H1 (cell line): ENCODE results near the gene ST8SIA5. TPM values are rescaled to one million over a fixed set of nuclear protein-coding genes. Genes with fewer than 3 reads are reported as not detected.

Source experiments
- CTCF ChIA-PET: fragments of 300-600 bp; sonication (Branson Sonifier 250); formaldehyde crosslinking; loops from one replicate; lab custom pipeline; 2021; ENCODE audit not compliant: partially characterized antibody; lab: Charles Lee
- POLR2A ChIA-PET: fragments of 300-600 bp; sonication (Branson Sonifier 250); formaldehyde crosslinking; loops from one replicate; lab custom pipeline; 2021; ENCODE audit warnings: inconsistent platforms; ENCODE audit not compliant: partially characterized antibody; lab: Charles Lee
- DNase-seq, 2 experiments: peaks; one replicate each; pipeline versions ENCODE4 v3.0.0 to v3.0.0-alpha.2; 2010 to 2022; ENCODE audit warnings: low spot score in 2 of 2, low read depth in 1 of 2, mixed read lengths in 1 of 2
- FAIRE-seq: peaks from 2 replicates; lab custom pipeline; 2011; peaks lifted over from hg19 to GRCh38; lab: Jason Lieb, UNC
- H2AFZ ChIP-seq: 2 replicates; pipeline ENCODE4 v1.8.1; 2012; ENCODE audit warnings: low read length, inconsistent platforms
- H2AK5ac ChIP-seq: 2 replicates; pipeline ENCODE4 v1.6.1; 2013; ENCODE audit warnings: low read depth, low read length
- H2BK120ac ChIP-seq: replicated peaks from 2 replicates; pipeline ENCODE3; 2013; ENCODE audit warnings: low read depth, low read length, inconsistent platforms
- H2BK12ac ChIP-seq: 2 replicates; pipeline ENCODE4 v1.6.1; 2013; ENCODE audit warnings: low read depth, low read length
- H2BK15ac ChIP-seq: 2 replicates; pipeline ENCODE4 v1.6.1; 2013; ENCODE audit warnings: low read length
- H2BK20ac ChIP-seq: 2 replicates; pipeline ENCODE4 v1.6.1; 2013; ENCODE audit warnings: low read length
- H2BK5ac ChIP-seq: 2 replicates; pipeline ENCODE4 v1.6.1; 2013; ENCODE audit warnings: low read depth, low read length
- H3K14ac ChIP-seq: 2 replicates; pipeline ENCODE4 v1.6.1; 2013; ENCODE audit warnings: inconsistent platforms; ENCODE audit not compliant: insufficient read length
- H3K18ac ChIP-seq: 2 replicates; pipeline ENCODE4 v1.6.1; 2013; ENCODE audit warnings: low read length; ENCODE audit errors: extremely low read depth
- H3K23ac ChIP-seq: 2 replicates; pipeline ENCODE4 v1.6.1; 2013; ENCODE audit warnings: inconsistent platforms; ENCODE audit not compliant: insufficient read length
- H3K23me2 ChIP-seq: 2 replicates; pipeline ENCODE4 v1.6.1; 2013; ENCODE audit warnings: low read depth, low read length
- H3K27ac ChIP-seq: 2 replicates; pipeline ENCODE4 v1.6.1; 2011; ENCODE audit warnings: low read depth, low read length, inconsistent platforms
- H3K27me3 ChIP-seq, 4 experiments: replicated peaks in 1 of 4; 1 replicate in 1 of 4; 2 replicates in 3 of 4; pipeline versions ENCODE4 v1.6.1 to v1.8.1; 2011 to 2013; ENCODE audit warnings: low read length in 3 of 4, mild to moderate bottlenecking in 3 of 4, inconsistent platforms in 2 of 4, mixed read lengths in 2 of 4, moderate library complexity in 1 of 4; ENCODE audit not compliant: control insufficient read depth in 3 of 4, insufficient read depth in 3 of 4; ENCODE audit errors: extremely low read depth in 1 of 4
- H3K36me3 ChIP-seq, 4 experiments: 2 replicates each; pipeline versions ENCODE4 v1.6.1 to v1.8.1; 2011 to 2013; ENCODE audit warnings: mild to moderate bottlenecking in 4 of 4, low read length in 3 of 4, moderate library complexity in 2 of 4, control low read depth in 1 of 4, inconsistent platforms in 1 of 4; ENCODE audit not compliant: insufficient read depth in 4 of 4, control insufficient read depth in 2 of 4
- H3K4ac ChIP-seq: replicated peaks from 2 replicates; pipeline ENCODE3; 2013; ENCODE audit warnings: low read length, low read depth, mixed read lengths, inconsistent platforms; ENCODE audit not compliant: insufficient read length
- H3K4me1 ChIP-seq, 4 experiments: replicated peaks in 1 of 4; 1 replicate in 1 of 4; 2 replicates in 3 of 4; pipeline versions ENCODE4 v1.6.1 to v1.8.1; 2011 to 2013; ENCODE audit warnings: low read length in 3 of 4, inconsistent platforms in 2 of 4, mixed read lengths in 1 of 4; ENCODE audit not compliant: insufficient read depth in 4 of 4, control insufficient read depth in 3 of 4
- H3K4me2 ChIP-seq, 2 experiments: 2 replicates each; pipeline versions ENCODE4 v1.6.1 to v1.8.1; 2011 to 2013; ENCODE audit warnings: low read depth in 2 of 2, low read length in 2 of 2, control low read depth in 1 of 2, inconsistent platforms in 1 of 2, mild to moderate bottlenecking in 1 of 2; ENCODE audit not compliant: insufficient read depth in 1 of 2
- H3K4me3 ChIP-seq, 4 experiments: fragments of 200-600, 300-600 bp in 1 of 4; sonication (generic), shearing (Covaris generic), sonication (Bioruptor Twin) in 1 of 4; 2 replicates each; pipeline versions ENCODE4 v1.5.1 to v1.8.1; 2011 to 2016; ENCODE audit warnings: low read length in 4 of 4, low read depth in 3 of 4, control low read depth in 2 of 4, inconsistent platforms in 2 of 4, mild to moderate bottlenecking in 2 of 4, mixed read lengths in 1 of 4, moderate library complexity in 1 of 4; ENCODE audit not compliant: insufficient read depth in 2 of 4; ENCODE audit errors: extremely low read depth in 1 of 4
- H3K56ac ChIP-seq: replicated peaks from 2 replicates; pipeline ENCODE3; 2013; ENCODE audit warnings: low read depth, mild to moderate bottlenecking, mixed read lengths, low read length, inconsistent platforms; ENCODE audit not compliant: insufficient read length
- H3K79me1 ChIP-seq: 2 replicates; pipeline ENCODE4 v1.6.1; 2013; ENCODE audit warnings: low read depth, low read length, control low read depth
- H3K79me2 ChIP-seq, 2 experiments: 2 replicates each; pipeline versions ENCODE4 v1.6.1 to v1.8.1; 2012 to 2013; ENCODE audit warnings: low read length in 2 of 2, mild to moderate bottlenecking in 2 of 2, inconsistent platforms in 1 of 2; ENCODE audit not compliant: insufficient read depth in 2 of 2, control insufficient read depth in 1 of 2
- H3K9ac ChIP-seq, 4 experiments: replicated peaks in 1 of 4; 1 replicate in 1 of 4; 2 replicates in 3 of 4; pipeline versions ENCODE4 v1.6.1 to v1.8.1; 2011 to 2013; ENCODE audit warnings: low read depth in 3 of 4, low read length in 3 of 4, control low read depth in 2 of 4, mild to moderate bottlenecking in 2 of 4, moderate library complexity in 2 of 4, inconsistent platforms in 1 of 4; ENCODE audit errors: extremely low read depth in 1 of 4
- H3K9me3 ChIP-seq, 2 experiments: 2 replicates each; pipeline versions ENCODE4 v1.6.1 to v1.8.1; 2012 to 2013; ENCODE audit warnings: mild to moderate bottlenecking in 2 of 2, moderate library complexity in 2 of 2, control low read depth in 1 of 2, inconsistent platforms in 1 of 2, low read depth in 1 of 2, low read length in 1 of 2, mixed read lengths in 1 of 2; ENCODE audit not compliant: insufficient read depth in 2 of 2
- H4K20me1 ChIP-seq, 2 experiments: replicated peaks in 1 of 2; 2 replicates each; pipeline versions ENCODE3 to v1.8.1; 2011 to 2013; ENCODE audit warnings: inconsistent platforms in 2 of 2, low read length in 2 of 2, mild to moderate bottlenecking in 1 of 2; ENCODE audit not compliant: insufficient read depth in 2 of 2, control insufficient read depth in 1 of 2
- H4K5ac ChIP-seq: 2 replicates; pipeline ENCODE4 v1.6.1; 2013; ENCODE audit warnings: low read length, low read depth, mixed read lengths, inconsistent platforms; ENCODE audit not compliant: insufficient read length
- H4K8ac ChIP-seq: 2 replicates; pipeline ENCODE4 v1.8.0; 2013; ENCODE audit warnings: mild to moderate bottlenecking, moderate library complexity, low read length, inconsistent platforms; ENCODE audit not compliant: insufficient read depth; ENCODE audit errors: extremely low read depth
- H4K91ac ChIP-seq: replicated peaks from 2 replicates; pipeline ENCODE3; 2013; ENCODE audit warnings: low read length, mixed read lengths, inconsistent platforms; ENCODE audit not compliant: insufficient read length
- BCL11A ChIP-seq, 2 experiments: IDR thresholded peaks; one replicate each; pipeline ENCODE4 v1.6.1; 2011; ENCODE audit warnings: low read depth in 2 of 2, low read length in 2 of 2, mild to moderate bottlenecking in 2 of 2
- SIX5 ChIP-seq: IDR thresholded peaks from 2 replicates; pipeline ENCODE4 v1.6.1; 2011; ENCODE audit warnings: mild to moderate bottlenecking, low read depth, low read length
- SP1 ChIP-seq: IDR thresholded peaks from 2 replicates; pipeline ENCODE4 v1.6.1; 2011; ENCODE audit warnings: low read depth, low read length
- whole genome bisulfite sequencing, 2 experiments: shearing (Covaris generic) in 1 of 2; methylation state at CpG; one replicate each; pipeline versions ENCODE4 v1.1.6 to v1.1.7; 2013 to 2015; ENCODE audit warnings: low lambda C conversion rate in 2 of 2, mixed read lengths in 2 of 2, inconsistent platforms in 1 of 2, low coverage in 1 of 2, missing lambda C conversion rate in 1 of 2; ENCODE audit not compliant: insufficient replicate concordance in 2 of 2, insufficient coverage in 1 of 2, insufficient read length in 1 of 2; ENCODE audit errors: extremely low coverage in 1 of 2, missing lambda C conversion rate in 1 of 2; 5-methylcytosine and 5-hydroxymethylcytosine counted together
- polyA plus RNA-seq, 7 experiments: library from polyadenylated mRNA; depleted of rRNA in 3 of 7; stranded (reverse) in 5 of 7; unstranded in 2 of 7; fragments of >200 nt in 5 of 7; fragments of 200-250 nt in 2 of 7; gene quantifications; 1 replicate in 5 of 7; 2 replicates in 1 of 7; 4 replicates in 1 of 7; pipeline versions ENCODE4 v1.2.1 to v1.2.3, GENCODE V29; 2011 to 2013; ENCODE audit warnings: missing spikeins in 2 of 7, mixed read lengths in 2 of 7
- total RNA-seq: library from RNA; stranded (reverse); fragmentation: NEBNext Ultra II Directional; extraction: Animal tissue kit (Norgen Biotek cat#: 25700); gene quantifications from 2 replicates; pipeline ENCODE4 v1.2.1, GENCODE V29; 2021
- TF ChIP-seq, protein P1 (sequence below): IDR thresholded peaks from 2 replicates; pipeline ENCODE4 v1.6.1; 2012; ENCODE audit warnings: inconsistent platforms

ST8SIA5 gene
- total and polyA plus RNA-seq, 2 of the 8 experiments (the other 6 are each of a cell fraction or from before 2014, with no cell fraction given), result 2.4 to 6.3 TPM

DNA sequence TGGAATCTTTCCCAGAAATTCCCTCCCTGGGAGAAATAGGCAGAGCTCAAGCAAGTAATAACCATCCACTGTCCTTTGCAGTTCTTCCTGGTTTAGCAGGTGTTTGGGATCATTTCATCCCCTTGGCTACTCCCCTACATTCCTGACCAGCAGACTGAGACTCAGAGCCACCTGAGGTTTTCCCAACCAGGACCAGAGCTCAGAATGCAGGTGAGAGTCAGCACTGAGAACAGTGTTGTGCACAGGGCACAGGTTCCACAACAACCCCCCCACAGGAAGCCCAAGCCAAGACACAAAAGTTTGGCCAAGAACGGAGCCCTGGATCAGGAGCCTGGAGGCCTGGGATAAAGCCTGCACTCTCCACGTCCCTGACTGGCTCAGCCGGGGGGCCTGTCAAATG is 78.8 kb downstream of the ST8SIA5 start:
- no peak overlapping the region for H3K4me2 ChIP-seq
- H3K9me3 ChIP-seq, result no peaks in the 10 kb centered on the region
- H3K14ac ChIP-seq, result no peak overlapping the region
- no peaks in the 10 kb centered on the region for H3K36me3 ChIP-seq
- peaks cover 0 to 6% (median 2%) of the 10 kb centered on the region in 4 experiments; a peak in 4 of 7 replicates for H3K4me1 ChIP-seq
- H3K79me2 ChIP-seq, result no peaks in the 10 kb centered on the region
- H2BK20ac ChIP-seq, result no peak overlapping the region
- no peak overlapping the region for H3K4ac ChIP-seq
- H3K23ac ChIP-seq, result no peak overlapping the region
- no peak overlapping the region for H2BK15ac ChIP-seq
- no peaks in the 10 kb centered on the region for H4K20me1 ChIP-seq
- no peak overlapping the region for H4K91ac ChIP-seq
- ChIA-PET CTCF (interaction anchor here (0.6 to 5.7 kb wide), 9 partner anchors 10 to 272 kb away, joined by 3 to 38 read pairs (median 4); no protein-coding TSS in a partner anchor), POLR2A (no interaction called here)
- H3K4me3 ChIP-seq, result no peak overlapping the region
- H3K9ac ChIP-seq, result no peak overlapping the region
- H2AFZ ChIP-seq, result no peak overlapping the region
- no peak overlapping the region for H4K8ac ChIP-seq
- H3K79me1 ChIP-seq, result no peaks in the 10 kb centered on the region
- no peak overlapping the region for H3K18ac ChIP-seq
- TF ChIP-seq SP1 (no peak), SIX5 (no peak), BCL11A (IDR thresholded peaks at IDR 0.05; ENCODE audit: low read depth in 2 of 2, low read length in 2 of 2) (no peak)
- TF ChIP-seq, protein P1, sequence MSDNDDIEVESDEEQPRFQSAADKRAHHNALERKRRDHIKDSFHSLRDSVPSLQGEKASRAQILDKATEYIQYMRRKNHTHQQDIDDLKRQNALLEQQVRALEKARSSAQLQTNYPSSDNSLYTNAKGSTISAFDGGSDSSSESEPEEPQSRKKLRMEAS, result no peak
- WGBS, 2 experiments, result 83% methylated on average over 3 of the region's 3 CpGs; no CpG with 5 or more reads in 1 of the 2 experiments
- no peaks in the 10 kb centered on the region for H3K23me2 ChIP-seq
- no peak overlapping the region for H2BK120ac ChIP-seq
- no peak for DNase-seq
- no peak overlapping the region for H2BK12ac ChIP-seq
- H3K27ac ChIP-seq, result no peak overlapping the region
- H3K56ac ChIP-seq, result no peak overlapping the region
- FAIRE-seq, result no peak
- no peak overlapping the region for H4K5ac ChIP-seq
- no peak overlapping the region for H2AK5ac ChIP-seq
- no peaks in the 10 kb centered on the region for H3K27me3 ChIP-seq
- no peak overlapping the region for H2BK5ac ChIP-seq
